Neural progenitor cell (in vitro differentiated cells): ENCODE measurements around the gene COPB1. TPM values are rescaled to one million over a fixed set of nuclear protein-coding genes. Genes with fewer than 3 reads are reported as not detected.

Experiments used
- DNase-seq: peaks from one replicate; pipeline ENCODE4 v3.0.0-alpha.2; 2016; ENCODE audit warnings: low spot score
- H2AFZ ChIP-seq: fragments of 200-600 bp; sonication (generic); replicated peaks from 2 replicates; pipeline ENCODE4 v1.6.1; 2016; ENCODE audit warnings: antibody characterized with exemption
- H3F3A ChIP-seq: fragments of 200-600 bp; sonication (generic); 2 replicates; pipeline ENCODE4 v1.6.1; 2016; ENCODE audit warnings: antibody characterized with exemption, low read depth
- H3K27ac ChIP-seq: fragments of 200-600 bp; sonication (generic); 2 replicates; pipeline ENCODE4 v1.5.1; 2016; ENCODE audit warnings: mild to moderate bottlenecking
- H3K27me3 ChIP-seq: fragments of 200-600 bp; sonication (generic); 2 replicates; pipeline ENCODE4 v1.6.1; 2016; ENCODE audit warnings: mild to moderate bottlenecking, moderate library complexity
- H3K36me3 ChIP-seq: fragments of 200-600 bp; sonication (generic); 2 replicates; pipeline ENCODE4 v1.5.1; 2016
- H3K4me1 ChIP-seq: fragments of 200-600 bp; sonication (generic); 2 replicates; pipeline ENCODE4 v1.6.1; 2016; ENCODE audit warnings: mixed run types
- H3K4me2 ChIP-seq: fragments of 200-600 bp; sonication (generic); 2 replicates; pipeline ENCODE4 v1.6.1; 2016
- H3K4me3 ChIP-seq: fragments of 200-600 bp; sonication (generic); 2 replicates; pipeline ENCODE4 v1.5.1; 2016
- H3K79me2 ChIP-seq: fragments of 200-600 bp; sonication (generic); 2 replicates; pipeline ENCODE4 v1.6.1; 2016; ENCODE audit warnings: low read depth
- H3K9ac ChIP-seq: fragments of 200-600 bp; sonication (generic); 2 replicates; pipeline ENCODE4 v1.6.1; 2016
- H3K9me3 ChIP-seq: fragments of 200-600 bp; sonication (generic); 2 replicates; pipeline ENCODE4 v1.5.1; 2016; ENCODE audit warnings: low read depth
- H4K20me1 ChIP-seq: fragments of 200-600 bp; sonication (generic); 2 replicates; pipeline ENCODE4 v1.6.1; 2016; ENCODE audit warnings: low read depth
- H3K27ac Mint-ChIP-seq: 3 replicates; pipeline ENCODE4 v1.8.0; 2021; ENCODE audit warnings: mixed read lengths
- H3K27me3 Mint-ChIP-seq: 2 replicates; pipeline ENCODE4 v1.8.0; 2022; ENCODE audit warnings: low read depth, mild to moderate bottlenecking, inconsistent platforms, moderate library complexity, mixed read lengths; ENCODE audit not compliant: insufficient read depth
- H3K36me3 Mint-ChIP-seq: 3 replicates; pipeline ENCODE4 v1.8.0; 2021; ENCODE audit warnings: mixed read lengths
- H3K4me1 Mint-ChIP-seq: 3 replicates; pipeline ENCODE4 v1.8.0; 2021; ENCODE audit warnings: mixed read lengths
- H3K4me3 Mint-ChIP-seq: 3 replicates; pipeline ENCODE4 v1.8.0; 2021; ENCODE audit warnings: mild to moderate bottlenecking, moderate library complexity, mixed read lengths
- H3K9me3 Mint-ChIP-seq: 3 replicates; pipeline ENCODE4 v1.8.0; 2020; ENCODE audit warnings: mixed read lengths
- CTCF ChIP-seq: fragments of 200-600 bp; sonication (generic); IDR thresholded peaks from 2 replicates; pipeline ENCODE4 v1.5.1; 2017; ENCODE audit warnings: antibody characterized with exemption, mild to moderate bottlenecking
- EZH2 ChIP-seq: fragments of 200-600 bp; sonication (generic); IDR thresholded peaks from 2 replicates; pipeline ENCODE4 v1.6.1; 2017; ENCODE audit warnings: antibody characterized with exemption, mild to moderate bottlenecking, moderate library complexity
- EZH2phosphoT487 ChIP-seq: fragments of 200-600 bp; sonication (generic); IDR thresholded peaks from 2 replicates; pipeline ENCODE4 v1.6.1; 2017; ENCODE audit warnings: antibody characterized with exemption
- total RNA-seq: library from RNA; depleted of rRNA; stranded (reverse); fragments of >200 nt; gene quantifications from 2 replicates; pipeline ENCODE4 v1.2.3, GENCODE V29; 2015; ENCODE audit warnings: low replicate concordance

COPB1 gene
- total RNA-seq, 1 donor from 2014 or later: 212 TPM

DNA sequence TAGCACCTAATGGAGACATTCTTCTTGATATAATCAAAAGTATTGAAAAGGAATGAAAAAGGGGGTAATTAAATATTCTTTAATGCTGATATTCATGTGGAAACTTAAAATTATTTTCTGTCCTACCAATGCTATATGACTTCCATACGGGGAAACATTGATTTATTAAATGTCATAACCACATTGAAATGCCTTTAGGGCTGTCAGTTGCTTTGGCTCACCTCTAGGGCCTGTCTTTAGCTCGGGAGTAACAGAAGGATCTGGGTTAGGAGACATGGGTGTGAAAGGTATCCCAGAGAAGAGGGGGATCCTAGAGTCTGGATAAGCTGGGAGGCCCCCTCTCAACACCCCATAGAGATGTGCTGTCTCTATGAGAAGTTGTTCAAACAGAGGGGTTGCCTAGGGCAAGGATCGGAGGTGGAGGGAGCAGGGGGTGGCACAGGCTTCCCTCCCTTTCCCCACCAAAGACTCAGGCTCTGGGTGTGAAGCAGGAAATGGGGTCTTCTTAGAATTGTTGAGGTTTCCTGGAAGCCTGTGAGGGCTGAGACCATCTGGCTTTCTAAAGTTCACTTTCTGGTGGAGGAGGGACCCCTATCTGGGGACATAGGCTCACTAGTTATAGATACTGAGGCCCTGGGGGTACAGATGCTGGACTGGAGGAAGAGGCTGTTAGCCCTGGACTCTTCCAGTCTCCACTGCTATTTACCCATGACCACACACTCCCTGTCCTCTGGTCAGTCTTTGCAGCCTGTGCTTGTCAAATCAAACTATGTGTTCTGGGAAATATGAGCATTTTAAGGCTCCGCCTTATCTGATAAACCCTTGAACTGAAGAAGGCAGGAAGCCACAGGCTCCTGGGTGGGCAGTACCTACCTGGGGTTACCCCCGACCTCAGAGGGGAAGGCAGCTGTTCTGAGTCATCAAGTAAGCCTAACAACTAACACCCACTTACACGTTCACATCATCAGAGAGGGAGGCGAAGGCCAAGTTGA, 84.8 kb downstream of the COPB1 start:
- no peak overlapping the region for H3K4me2 ChIP-seq
- H4K20me1 ChIP-seq: no peaks in the 10 kb centered on the region
- H3K36me3 ChIP-seq: no peaks in the 10 kb centered on the region
- H3K4me3 ChIP-seq: no peak overlapping the region
- no peaks in the 10 kb centered on the region for H3K27me3 ChIP-seq
- no peak overlapping the region for H3K4me3 Mint-ChIP-seq
- no peak for DNase-seq
- H3K27ac Mint-ChIP-seq: no peak overlapping the region
- no peak overlapping the region for H3K9ac ChIP-seq
- peaks cover 2% of the 10 kb centered on the region for H3K27me3 Mint-ChIP-seq
- H3K79me2 ChIP-seq: no peaks in the 10 kb centered on the region
- H3F3A ChIP-seq: peaks cover 30% of the 10 kb centered on the region
- H3K4me1 Mint-ChIP-seq: peaks cover 23% of the 10 kb centered on the region
- H3K9me3 Mint-ChIP-seq: no peaks in the 10 kb centered on the region
- TF ChIP-seq EZH2 (no peak), CTCF (no peak), EZH2phosphoT487 (no peak)
- H3K9me3 ChIP-seq: no peaks in the 10 kb centered on the region
- no peak overlapping the region for H3K27ac ChIP-seq
- H3K36me3 Mint-ChIP-seq: no peaks in the 10 kb centered on the region
- H2AFZ ChIP-seq: no peak overlapping the region
- peaks cover 15% of the 10 kb centered on the region for H3K4me1 ChIP-seq

DNA sequence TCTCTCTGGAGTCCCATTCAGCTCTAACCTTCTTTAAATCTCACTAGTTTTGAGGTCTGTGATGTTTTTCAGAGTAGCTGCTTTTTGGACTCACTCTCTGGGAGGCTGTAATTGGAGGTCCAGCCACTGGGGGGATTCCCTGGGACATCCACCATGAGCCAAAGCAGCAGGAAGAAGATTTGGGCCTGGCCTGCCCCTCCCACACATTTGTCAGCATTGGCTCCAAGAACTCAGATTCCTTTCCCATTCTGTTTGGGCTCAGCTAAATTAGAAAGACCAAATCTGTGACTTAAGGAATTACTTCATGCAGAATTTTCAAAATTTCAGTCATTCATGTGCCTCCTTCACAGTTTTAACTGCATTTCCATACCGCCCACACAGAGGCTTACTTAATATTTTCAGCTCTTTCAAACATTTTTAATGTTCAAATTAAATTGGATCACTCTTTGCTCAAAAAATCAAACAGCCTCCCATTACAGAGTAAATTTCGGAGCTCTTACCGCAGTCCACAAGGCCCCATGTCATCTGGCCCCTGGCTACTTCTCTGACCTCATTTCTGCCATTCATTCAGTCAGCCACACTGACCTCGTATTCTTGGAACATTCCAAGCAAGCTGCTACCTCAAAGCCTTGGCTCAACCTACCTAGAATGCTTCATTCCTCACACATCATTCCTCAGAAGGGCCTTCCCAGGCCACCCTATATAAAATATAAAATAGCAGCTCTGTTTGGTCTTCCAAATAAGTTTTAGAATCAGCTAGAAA, 86.1 kb downstream of the COPB1 start:
- peak; percentile 67 for DNase-seq
- Histone ChIP-seq H3K4me3 (no peak overlapping the region), H3K79me2 (no peaks in the 10 kb centered on the region), H3K9ac (no peak overlapping the region), H3F3A (peaks cover 20% of the 10 kb centered on the region), H3K9me3 (no peaks in the 10 kb centered on the region), H4K20me1 (no peaks in the 10 kb centered on the region), H3K27ac (no peak overlapping the region), H2AFZ (no peak overlapping the region), H3K36me3 (no peaks in the 10 kb centered on the region), H3K4me2 (no peak overlapping the region), H3K4me1 (peaks cover 15% of the 10 kb centered on the region), H3K27me3 (no peaks in the 10 kb centered on the region)
- Mint-ChIP-seq H3K9me3 (no peaks in the 10 kb centered on the region), H3K27ac (peak overlapping the region; percentile 61), H3K4me3 (no peak overlapping the region), H3K27me3 (peaks cover 2% of the 10 kb centered on the region), H3K4me1 (peaks cover 23% of the 10 kb centered on the region), H3K36me3 (no peaks in the 10 kb centered on the region)
- TF ChIP-seq CTCF (peak; percentile 57), EZH2phosphoT487 (no peak), EZH2 (no peak)

- DNase-seq: no peak
- no peak overlapping the region for H3K4me2 ChIP-seq
- H3K27ac Mint-ChIP-seq: no peak overlapping the region
These were observed 87.8 kb downstream of the COPB1 start for GRCh38 chr11:14411818-14412217.

More at GRCh38 chr11:14411818-14412217, 87.8 kb downstream of the COPB1 start:
- H3K4me1 ChIP-seq: peaks cover 11% of the 10 kb centered on the region
- H3K9me3 ChIP-seq: no peaks in the 10 kb centered on the region
- H3K79me2 ChIP-seq: no peaks in the 10 kb centered on the region
- Mint-ChIP-seq H3K9me3 (no peaks in the 10 kb centered on the region), H3K4me3 (no peak overlapping the region), H3K36me3 (no peaks in the 10 kb centered on the region), H3K27me3 (peaks cover 2% of the 10 kb centered on the region), H3K4me1 (peaks cover 17% of the 10 kb centered on the region)
- H3K27me3 ChIP-seq: no peaks in the 10 kb centered on the region
- H4K20me1 ChIP-seq: no peaks in the 10 kb centered on the region
- peaks cover 8% of the 10 kb centered on the region for H3F3A ChIP-seq
- H2AFZ ChIP-seq: peak overlapping the region; percentile 72
- H3K36me3 ChIP-seq: no peaks in the 10 kb centered on the region
- no peak overlapping the region for H3K27ac ChIP-seq
- H3K4me3 ChIP-seq: no peak overlapping the region
- H3K9ac ChIP-seq: no peak overlapping the region
- no peak for TF ChIP-seq CTCF
- no peak for TF ChIP-seq EZH2
- no peak for TF ChIP-seq EZH2phosphoT487
